Natural killer cell (primary cell): ENCODE results near the gene PAAF1. TPM values are rescaled to one million over a fixed set of nuclear protein-coding genes. Genes with fewer than 3 reads are reported as not detected.
"Not testable (repeated sequence)": the region's sequence is repeated elsewhere in the genome, so short reads cannot be mapped to it uniquely, and the experiment has no call there.

ENCODE experiments used
- ATAC-seq, 3 donors: fragments of 150-1000 bp in 2 of 3; fragments of 200-7000 bp in 1 of 3; cut with Tn5 transposase; 1 replicate in 1 of 3; 2 replicates in 2 of 3; pipeline ENCODE4 v1.10.0; 2021; ENCODE audit warnings: mild to moderate bottlenecking in 2 of 3, moderate library complexity in 2 of 3
- DNase-seq, 2 donors: peaks; one replicate each; pipeline versions ENCODE4 v3.0.0 to v3.0.0-alpha.2; 2013 to 2021; ENCODE audit warnings: mixed read lengths in 1 of 2
- H3K27ac ChIP-seq: one replicate; pipeline ENCODE4 v1.5.1; 2013; ENCODE audit warnings: mild to moderate bottlenecking, low read length
- H3K27me3 ChIP-seq: one replicate; pipeline ENCODE4 v1.6.1; 2013; ENCODE audit warnings: low read length; ENCODE audit not compliant: control insufficient read depth, insufficient read depth
- H3K36me3 ChIP-seq: one replicate; pipeline ENCODE4 v1.6.1; 2013; ENCODE audit warnings: low read length; ENCODE audit not compliant: control insufficient read depth, insufficient read depth
- H3K4me1 ChIP-seq: one replicate; pipeline ENCODE4 v1.6.1; 2013; ENCODE audit warnings: low read length; ENCODE audit not compliant: control insufficient read depth, insufficient read depth
- H3K4me3 ChIP-seq: one replicate; pipeline ENCODE4 v1.5.1; 2013; ENCODE audit warnings: low read length
- H3K9me3 ChIP-seq: one replicate; pipeline ENCODE4 v1.6.1; 2013; ENCODE audit warnings: low read length; ENCODE audit not compliant: control insufficient read depth, insufficient read depth
- H3K27ac Mint-ChIP-seq, 2 donors: one replicate each; pipeline ENCODE4 v1.8.0; 2022; ENCODE audit warnings: mild to moderate bottlenecking in 2 of 2, mixed read lengths in 2 of 2, moderate library complexity in 1 of 2
- H3K27me3 Mint-ChIP-seq, 2 donors: one replicate each; pipeline ENCODE4 v1.8.0; 2022; ENCODE audit warnings: low read depth in 2 of 2, mixed read lengths in 2 of 2
- H3K36me3 Mint-ChIP-seq: one replicate; pipeline ENCODE4 v1.8.0; 2022; ENCODE audit warnings: mixed read lengths
- H3K4me1 Mint-ChIP-seq, 2 donors: one replicate each; pipeline ENCODE4 v1.8.0; 2022; ENCODE audit warnings: mixed read lengths in 2 of 2
- H3K4me3 Mint-ChIP-seq: one replicate; pipeline ENCODE4 v1.8.0; 2022; ENCODE audit warnings: mild to moderate bottlenecking, moderate library complexity, mixed read lengths
- H3K9me3 Mint-ChIP-seq, 2 donors: one replicate each; pipeline ENCODE4 v1.8.0; 2022; ENCODE audit warnings: mixed read lengths in 2 of 2
- WGBS: methylation state at CpG from one replicate; pipeline ENCODE4 v1.1.7; 2013; ENCODE audit warnings: missing lambda C conversion rate; ENCODE audit not compliant: insufficient coverage; 5-methylcytosine and 5-hydroxymethylcytosine counted together
- intact Hi-C: fragments of 100-400 bp; cut with micrococcal nuclease; formaldehyde crosslinking; loops from one replicate; pipeline ENCODE4 v1.14.2; 2022
- total RNA-seq, 4 donors: library from RNA; stranded (reverse); fragments of 120-200 nt in 1 of 4; gene quantifications; one replicate each; pipeline versions ENCODE4 v1.2.3 to v1.2.4, GENCODE V29; 2013 to 2022
- TF ChIP-seq, protein P1 (sequence below): fragments of 200-600 bp; IDR thresholded peaks from one replicate; pipeline ENCODE4 v1.8.0; 2022; ENCODE audit warnings: antibody characterized with exemption

PAAF1 gene
- total RNA-seq, 3 donors from 2014 or later (not counting 1 experiment from before 2014, with no cell fraction given) = 12.0 to 14.9 (median 13.7) TPM

DNA sequence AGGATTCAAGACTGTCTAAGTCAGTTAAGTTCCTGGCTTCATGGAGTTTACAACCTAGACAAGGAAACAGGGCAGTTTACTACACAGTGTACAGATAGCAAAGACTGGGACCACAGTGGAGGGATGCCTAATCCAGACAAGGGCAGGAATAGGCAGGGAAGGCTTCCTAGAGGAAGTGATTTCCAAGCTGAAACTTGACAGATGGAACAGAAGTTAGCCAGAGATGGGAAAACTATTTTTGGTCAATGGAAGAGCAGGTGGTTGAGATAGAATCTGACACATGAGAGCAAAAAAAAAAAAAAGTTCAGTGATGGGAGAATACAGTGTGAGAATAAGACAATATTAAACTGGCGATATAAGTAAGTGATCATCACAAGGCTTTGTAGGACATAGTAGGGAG is 1.4 kb upstream of the PAAF1 start:
- H3K4me1 ChIP-seq = peaks cover 15% of the 10 kb centered on the region
- H3K4me3 ChIP-seq = no peak overlapping the region
- DNase-seq = no peak
- WGBS = 95% methylated on average over 1 of the region's 1 CpG
- H3K27ac ChIP-seq = no peak overlapping the region
- Mint-ChIP-seq H3K36me3 (no peaks in the 10 kb centered on the region), H3K4me1 (peaks cover 40 to 42% of the 10 kb centered on the region in 2 donors), H3K27me3 (no peaks in the 10 kb centered on the region), H3K4me3 (peak overlapping the region; percentile 99), H3K27ac (peak overlapping the region; percentile 97 to 100), H3K9me3 (no peaks in the 10 kb centered on the region)
- no peaks in the 10 kb centered on the region for H3K9me3 ChIP-seq
- TF ChIP-seq, protein P1, sequence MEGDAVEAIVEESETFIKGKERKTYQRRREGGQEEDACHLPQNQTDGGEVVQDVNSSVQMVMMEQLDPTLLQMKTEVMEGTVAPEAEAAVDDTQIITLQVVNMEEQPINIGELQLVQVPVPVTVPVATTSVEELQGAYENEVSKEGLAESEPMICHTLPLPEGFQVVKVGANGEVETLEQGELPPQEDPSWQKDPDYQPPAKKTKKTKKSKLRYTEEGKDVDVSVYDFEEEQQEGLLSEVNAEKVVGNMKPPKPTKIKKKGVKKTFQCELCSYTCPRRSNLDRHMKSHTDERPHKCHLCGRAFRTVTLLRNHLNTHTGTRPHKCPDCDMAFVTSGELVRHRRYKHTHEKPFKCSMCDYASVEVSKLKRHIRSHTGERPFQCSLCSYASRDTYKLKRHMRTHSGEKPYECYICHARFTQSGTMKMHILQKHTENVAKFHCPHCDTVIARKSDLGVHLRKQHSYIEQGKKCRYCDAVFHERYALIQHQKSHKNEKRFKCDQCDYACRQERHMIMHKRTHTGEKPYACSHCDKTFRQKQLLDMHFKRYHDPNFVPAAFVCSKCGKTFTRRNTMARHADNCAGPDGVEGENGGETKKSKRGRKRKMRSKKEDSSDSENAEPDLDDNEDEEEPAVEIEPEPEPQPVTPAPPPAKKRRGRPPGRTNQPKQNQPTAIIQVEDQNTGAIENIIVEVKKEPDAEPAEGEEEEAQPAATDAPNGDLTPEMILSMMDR = no peak
- peaks cover 18% of the 10 kb centered on the region for H3K36me3 ChIP-seq
- no peaks in the 10 kb centered on the region for H3K27me3 ChIP-seq
- no peak for ATAC-seq
- intact Hi-C loops = loop anchor here (10.0 kb wide), 1 partner anchor 91 kb away; the partner anchor contains the start of gene MRPL48

DNA sequence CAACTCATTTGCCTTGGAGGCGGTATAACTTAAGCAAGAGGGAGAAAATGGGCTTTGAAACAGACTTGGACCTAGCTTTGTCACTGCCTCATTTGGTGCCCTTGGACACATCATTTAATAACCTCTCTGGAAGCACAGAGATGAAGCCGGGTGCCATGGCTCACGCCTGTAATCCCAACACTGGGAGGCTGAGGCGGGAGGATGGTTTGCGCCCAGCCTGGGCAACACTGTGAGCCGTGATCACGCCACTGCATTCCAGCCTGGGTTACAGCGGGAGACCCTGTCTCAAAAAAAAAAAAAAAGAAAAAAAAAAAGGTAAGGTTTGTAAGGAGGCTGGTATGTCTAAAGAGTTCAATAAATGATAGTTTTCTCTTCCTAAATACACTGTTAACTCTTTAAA is 959 bp upstream of the PAAF1 start:
- peaks cover 18% of the 10 kb centered on the region for H3K36me3 ChIP-seq
- no peaks in the 10 kb centered on the region for H3K9me3 ChIP-seq
- intact Hi-C loops = loop anchor here (2.0 to 10.0 kb wide), 3 partner anchors 91 to 295 kb away; partner anchors contain the start of genes C2CD3, MRPL48, PPME1 and RAB6A
- Mint-ChIP-seq H3K4me3 (peak overlapping the region; percentile 99), H3K4me1 (peaks cover 40 to 42% of the 10 kb centered on the region in 2 donors), H3K27me3 (no peaks in the 10 kb centered on the region), H3K27ac (peak overlapping the region; percentile 97 to 100), H3K36me3 (no peaks in the 10 kb centered on the region), H3K9me3 (no peaks in the 10 kb centered on the region)
- peak overlapping the region; percentile 64 for H3K27ac ChIP-seq
- peak overlapping the region; percentile 83 for H3K4me3 ChIP-seq
- H3K27me3 ChIP-seq = no peaks in the 10 kb centered on the region
- ATAC-seq (no peak), DNase-seq (no peak)
- TF ChIP-seq, protein P1 = no peak
- peaks cover 15% of the 10 kb centered on the region for H3K4me1 ChIP-seq
- WGBS = 51% methylated on average over 8 of the region's 8 CpGs

DNA sequence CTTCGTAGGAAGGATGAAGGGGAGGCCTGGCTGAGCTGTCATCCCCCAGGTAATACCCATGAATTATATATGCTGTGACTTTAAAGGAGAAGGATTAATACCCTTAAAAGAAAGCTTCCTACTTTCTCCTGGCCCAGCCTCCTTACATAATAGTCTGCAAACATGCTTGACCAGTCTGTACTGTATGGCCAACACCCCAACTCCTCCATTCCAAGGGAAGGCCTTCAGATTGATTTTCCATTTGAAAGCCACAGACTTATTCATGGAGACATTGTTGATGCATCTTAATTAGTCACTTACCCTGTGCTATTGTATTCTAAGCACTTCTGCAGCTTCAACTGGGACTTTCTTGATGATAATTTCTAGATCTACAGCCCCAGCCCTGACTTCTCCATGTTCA is 2.0 kb downstream of the PAAF1 start:
- DNase-seq (no peak), ATAC-seq (no peak)
- no peaks in the 10 kb centered on the region for H3K9me3 ChIP-seq
- peaks cover 36 to 42% of the 10 kb centered on the region in 2 donors for H3K4me1 Mint-ChIP-seq
- intact Hi-C loops = loop anchor here (10.0 kb wide), 1 partner anchor 94 kb away; the partner anchor contains the start of gene MRPL48
- no peak overlapping the region for H3K4me3 ChIP-seq
- H3K36me3 ChIP-seq = peaks cover 1% of the 10 kb centered on the region
- no peak overlapping the region for H3K27ac ChIP-seq
- H3K36me3 Mint-ChIP-seq = no peaks in the 10 kb centered on the region
- TF ChIP-seq, protein P1 = no peak
- H3K27ac Mint-ChIP-seq = peak overlapping the region; percentile 20 to 24
- WGBS = no CpG with 5 or more reads among the region's 1 CpG
- H3K27me3 ChIP-seq = no peaks in the 10 kb centered on the region
- no peaks in the 10 kb centered on the region for H3K9me3 Mint-ChIP-seq
- H3K27me3 Mint-ChIP-seq = no peaks in the 10 kb centered on the region
- H3K4me3 Mint-ChIP-seq = peak overlapping the region; percentile 99
- H3K4me1 ChIP-seq = peaks cover 15% of the 10 kb centered on the region

DNA sequence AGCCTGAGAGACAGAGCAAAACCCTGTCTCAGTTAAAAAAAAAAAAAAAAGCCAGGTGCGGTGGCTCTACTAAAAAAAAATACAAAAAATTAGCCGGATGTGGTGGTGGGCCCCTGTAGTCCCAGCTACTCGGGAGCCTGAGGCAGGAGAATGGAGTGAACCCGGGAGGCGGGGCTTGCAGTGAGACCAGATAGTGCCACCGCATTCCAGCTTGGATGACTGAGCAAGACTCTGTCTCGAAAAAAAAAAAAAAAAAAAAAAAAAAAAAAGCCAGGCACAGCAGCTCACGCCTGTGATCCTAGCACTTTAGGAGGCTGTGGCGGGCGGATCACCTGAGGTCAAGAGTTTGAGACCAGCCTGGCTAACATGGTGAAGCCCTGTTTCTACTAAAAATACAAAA is 3.6 kb downstream of the PAAF1 start:
- H3K27ac ChIP-seq, intact Hi-C loops, H3K4me3 ChIP-seq, H3K9me3 Mint-ChIP-seq, H3K27ac Mint-ChIP-seq, ATAC-seq, H3K9me3 ChIP-seq, DNase-seq, H3K36me3 ChIP-seq, H3K4me3 Mint-ChIP-seq, H3K27me3 ChIP-seq, H3K36me3 Mint-ChIP-seq, H3K27me3 Mint-ChIP-seq: not testable (repeated sequence)
- peaks cover 15% of the 10 kb centered on the region for H3K4me1 ChIP-seq
- WGBS = 98% methylated on average over 9 of the region's 10 CpGs
- H3K4me1 Mint-ChIP-seq = peaks cover 27 to 32% of the 10 kb centered on the region in 2 donors
